Stimulated activated CD4-positive, alpha-beta T cell treated with anti-CD3 and anti-CD28 coated beads, TNF-alpha, amount 100 ng/mL, for 1 hour (primary cell): ENCODE data around the gene PPP2R2C.

Experiments used
- DNase-seq, 3 donors: peaks; one replicate each; pipeline ENCODE4 v3.0.0-alpha.2; 2020; ENCODE audit warnings: low read depth in 3 of 3, low spot score in 1 of 3

Gene PPP2R2C

GRCh38 chr4:6469898-6470501, 2.4 kb downstream of the PPP2R2C start:
- DNase-seq: no peak

GRCh38 chr4:6469144-6469543, 3.3 kb downstream of the PPP2R2C start:
- DNase-seq: no peak

GRCh38 chr4:6468376-6468775, 4.0 kb downstream of the PPP2R2C start:
- no peak for DNase-seq

- no peak for DNase-seq
Measured at GRCh38 chr4:6467600-6467999, 4.8 kb downstream of the PPP2R2C start.

GRCh38 chr4:6466756-6467381, 5.5 kb downstream of the PPP2R2C start:
- DNase-seq: no peak

GRCh38 chr4:6465955-6466354, 6.5 kb downstream of the PPP2R2C start:
- DNase-seq: no peak

GRCh38 chr4:6464842-6465588, 7.4 kb downstream of the PPP2R2C start:
- no peak for DNase-seq

GRCh38 chr4:6463311-6464289, 8.8 kb downstream of the PPP2R2C start:
- no peak for DNase-seq

GRCh38 chr4:6461301-6462165, 10.9 kb downstream of the PPP2R2C start:
- no peak for DNase-seq

- no peak for DNase-seq
Measured at GRCh38 chr4:6460876-6461275, 11.5 kb downstream of the PPP2R2C start.

- DNase-seq: no peak
Measured at GRCh38 chr4:6458528-6458927, 13.9 kb downstream of the PPP2R2C start.

GRCh38 chr4:6456450-6456849, 16.0 kb downstream of the PPP2R2C start:
- DNase-seq: no peak

- DNase-seq: no peak
Measured at GRCh38 chr4:6454112-6454910, 18.1 kb downstream of the PPP2R2C start.

GRCh38 chr4:6453688-6453990, 18.8 kb downstream of the PPP2R2C start:
- DNase-seq: no peak

GRCh38 chr4:6452897-6453687, 19.3 kb downstream of the PPP2R2C start:
- DNase-seq: no peak

- no peak for DNase-seq
Measured at GRCh38 chr4:6452116-6452896, 20.1 kb downstream of the PPP2R2C start.

- no peak for DNase-seq
Measured at GRCh38 chr4:6451309-6451708, 21.1 kb downstream of the PPP2R2C start.

GRCh38 chr4:6450709-6451108, 21.7 kb downstream of the PPP2R2C start:
- DNase-seq: no peak
